K562 treated with DMSO at 1 percent for 24 hours (cell line): ENCODE measurements around the gene PATE3. TPM values are rescaled to one million over a fixed set of nuclear protein-coding genes. Genes with fewer than 3 reads are reported as not detected.

ENCODE experiments used
- total RNA-seq: library from RNA; unstranded; fragments of 300-600 nt; gene quantifications from 2 replicates; pipeline ENCODE4 v1.2.3, GENCODE V29; 2022; ENCODE audit warnings: low read depth; ENCODE audit not compliant: insufficient read depth

PATE3 gene, protein sequence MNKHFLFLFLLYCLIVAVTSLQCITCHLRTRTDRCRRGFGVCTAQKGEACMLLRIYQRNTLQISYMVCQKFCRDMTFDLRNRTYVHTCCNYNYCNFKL
- total RNA-seq, result not detected in 2 replicates

DNA sequence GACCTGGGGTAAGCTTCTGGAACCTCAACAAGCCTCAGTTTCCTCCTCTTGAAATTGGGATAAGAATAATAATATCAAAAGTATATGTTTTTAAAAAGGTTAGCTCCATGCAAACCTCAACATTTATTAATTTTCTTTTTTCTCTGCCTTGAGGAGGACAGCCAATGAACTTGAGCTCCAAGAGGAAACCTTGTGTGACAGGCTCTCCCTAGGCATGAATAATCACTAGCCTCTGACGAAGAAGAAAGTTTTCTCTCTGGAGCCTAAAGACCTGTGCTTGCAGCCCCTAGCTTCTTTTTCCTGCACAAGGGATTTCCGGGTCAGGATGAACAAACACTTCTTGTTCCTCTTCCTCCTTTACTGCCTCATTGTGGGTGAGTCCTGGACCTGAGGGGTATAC is at the start of gene PATE3:
Gene PATE3, plus strand, starts transcription at position 301 of the 400 bp plus-strand sequence. Its CDS starts 25 bp downstream, at position 326.

DNA sequence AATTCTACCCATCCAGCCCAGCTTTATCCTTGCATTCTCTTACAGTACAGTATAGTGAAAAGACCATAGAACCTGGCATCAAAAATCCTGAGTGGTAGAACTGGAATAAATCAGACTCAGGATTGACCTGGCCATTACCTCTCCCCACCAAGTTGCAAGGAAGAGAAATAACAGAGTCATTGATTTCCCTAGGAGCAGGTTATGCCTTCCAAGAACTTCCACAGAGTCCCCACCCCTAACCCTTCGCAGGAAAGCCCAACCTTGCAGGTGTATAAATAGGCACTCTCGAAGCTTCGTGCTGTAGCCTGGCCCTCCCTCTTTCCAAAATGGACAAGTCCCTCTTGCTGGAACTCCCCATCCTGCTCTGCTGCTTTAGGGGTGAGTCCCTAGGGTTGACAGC is 41.9 kb upstream of the PATE3 start, which contains the start of gene PATE1:
Gene PATE1, plus strand, starts transcription at position 301 of the 400 bp plus-strand sequence. Its CDS starts 26 bp downstream, at position 327.

DNA sequence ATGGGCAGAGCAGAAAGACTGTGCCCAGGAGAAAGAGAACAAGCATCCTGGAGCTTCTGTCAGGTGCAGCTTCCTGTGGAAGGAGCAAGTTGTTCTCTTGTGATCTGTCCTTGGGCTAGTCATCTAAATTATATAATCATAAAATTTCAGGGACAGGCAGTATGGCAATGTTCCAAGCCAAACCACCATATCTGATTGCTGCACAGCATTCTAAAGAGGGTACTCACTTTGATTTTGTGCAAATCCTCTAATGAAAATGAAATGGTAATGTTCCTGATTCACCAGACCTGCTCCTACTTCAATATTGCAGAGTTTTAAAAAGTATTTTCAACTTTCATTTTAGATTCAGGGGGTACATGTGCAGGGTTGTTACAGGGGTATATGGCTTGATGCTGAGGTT is 9.2 kb upstream of the PATE3 start, which contains the start of gene PATE2:
Gene PATE2, minus strand, starts transcription at position 101 of the 400 bp plus-strand sequence. Its CDS starts 55 bp downstream, at position 46.

DNA sequence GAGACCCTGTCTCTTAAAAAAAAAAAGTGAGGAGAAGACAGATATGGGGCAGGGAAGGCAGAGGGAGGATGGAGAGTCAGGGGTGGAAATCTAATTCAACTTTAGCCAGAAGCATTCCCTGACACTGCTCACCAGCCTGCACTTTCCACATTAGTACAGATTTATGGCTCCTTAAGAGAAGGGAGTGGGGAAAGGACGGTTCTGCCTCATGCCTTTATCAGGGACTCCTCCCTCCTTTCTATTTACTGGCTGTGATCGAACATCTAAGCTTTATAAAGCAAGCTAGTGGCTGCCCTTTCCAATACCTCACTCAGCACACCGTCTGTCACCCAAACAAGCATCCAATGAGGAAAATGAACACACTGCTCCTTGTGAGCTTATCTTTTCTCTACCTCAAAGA is 45.1 kb downstream of the PATE3 start, which contains the start of gene PATE4:
Gene PATE4, plus strand, starts transcription at position 301 of the 400 bp plus-strand sequence. Its CDS starts 44 bp downstream, at position 345.

Other genes with a start within 250 kb of the PATE3 start
- 104 and 118 TPM in 2 replicates for gene EI24, start 218.7 kb upstream of the PATE3 start, total RNA-seq
- gene STT3A, start 195.3 kb upstream of the PATE3 start, total RNA-seq, result 115 TPM in 2 replicates
- 54.4 and 60.7 TPM in 2 replicates for gene CHEK1, start 163.0 kb upstream of the PATE3 start, total RNA-seq
- gene ACRV1, start 107.3 kb upstream of the PATE3 start, total RNA-seq, result 0.15 TPM in 1 of 2 replicates, not detected in the other
- not detected in 2 replicates for gene PATE1, start 41.8 kb upstream of the PATE3 start, total RNA-seq
- gene PATE2, start 9.3 kb upstream of the PATE3 start, total RNA-seq, result not detected in 2 replicates
- not detected in 2 replicates for gene PATE4, start 45.2 kb downstream of the PATE3 start, total RNA-seq
- gene HYLS1, start 99.5 kb downstream of the PATE3 start, total RNA-seq, result 6.4 and 7.0 TPM in 2 replicates
- 9.1 and 11.8 TPM in 2 replicates for gene PUS3, start 115.1 kb downstream of the PATE3 start, total RNA-seq
- gene DDX25, start 116.4 kb downstream of the PATE3 start, total RNA-seq, result 0.23 TPM in 1 of 2 replicates, not detected in the other
- not detected in 2 replicates for gene VSIG10L2, start 157.9 kb downstream of the PATE3 start, total RNA-seq